ENCODE results near the gene DNAJB9. TPM values are rescaled to one million over a fixed set of nuclear protein-coding genes. Genes with fewer than 3 reads are reported as not detected.

The DNAJB9 gene
- total and polyA plus RNA-seq, 2 of the 8 experiments (the other 6 are each of a cell fraction or from before 2014, with no cell fraction given): 1.8 to 9.7 TPM

DNA sequence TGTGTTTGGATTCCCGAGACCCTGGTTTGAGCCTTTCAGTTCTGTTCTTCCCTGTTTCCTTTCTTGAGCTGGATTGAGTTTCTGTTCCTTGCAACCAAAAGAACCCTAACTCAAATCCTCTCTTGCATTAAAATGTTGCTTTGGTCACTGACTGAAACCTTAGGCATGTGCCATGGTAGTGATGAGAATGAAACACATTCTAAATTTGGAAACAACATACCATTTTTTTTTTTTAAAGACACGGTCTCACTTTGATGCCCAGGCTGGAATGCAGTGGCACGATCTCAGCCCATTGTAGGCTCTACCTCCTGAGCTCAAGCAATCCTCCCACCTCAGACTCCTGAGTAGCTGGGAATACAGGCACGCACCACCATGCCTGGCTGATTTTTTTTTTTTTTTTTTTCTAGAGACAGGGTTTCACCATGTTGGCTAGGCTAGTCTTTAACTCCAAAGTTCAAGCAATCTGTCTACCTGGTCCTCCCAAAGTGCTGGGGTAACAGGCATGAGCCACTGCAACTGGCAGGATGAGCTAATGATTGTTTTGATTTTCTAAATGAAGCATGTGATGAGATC lies 8.5 kb upstream of the DNAJB9 start (continued):
- TF ChIP-seq, protein P1, sequence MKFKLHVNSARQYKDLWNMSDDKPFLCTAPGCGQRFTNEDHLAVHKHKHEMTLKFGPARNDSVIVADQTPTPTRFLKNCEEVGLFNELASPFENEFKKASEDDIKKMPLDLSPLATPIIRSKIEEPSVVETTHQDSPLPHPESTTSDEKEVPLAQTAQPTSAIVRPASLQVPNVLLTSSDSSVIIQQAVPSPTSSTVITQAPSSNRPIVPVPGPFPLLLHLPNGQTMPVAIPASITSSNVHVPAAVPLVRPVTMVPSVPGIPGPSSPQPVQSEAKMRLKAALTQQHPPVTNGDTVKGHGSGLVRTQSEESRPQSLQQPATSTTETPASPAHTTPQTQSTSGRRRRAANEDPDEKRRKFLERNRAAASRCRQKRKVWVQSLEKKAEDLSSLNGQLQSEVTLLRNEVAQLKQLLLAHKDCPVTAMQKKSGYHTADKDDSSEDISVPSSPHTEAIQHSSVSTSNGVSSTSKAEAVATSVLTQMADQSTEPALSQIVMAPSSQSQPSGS (IDR thresholded peaks at IDR 0.05; ENCODE audit: low read length): no peak
- TF ChIP-seq RBBP5 (IDR thresholded peaks at IDR 0.05; ENCODE audit: borderline replicate concordance, low read depth, low read length): no peak
- no peak for TF ChIP-seq NANOG (IDR thresholded peaks at IDR 0.05; ENCODE audit: insufficient read depth, low read depth, low read length, poor library complexity, severe bottlenecking)
- TF ChIP-seq JUN (IDR thresholded peaks at IDR 0.05; ENCODE audit: low read depth, low read length): no peak
- TF ChIP-seq TAF1 (IDR thresholded peaks at IDR 0.05; ENCODE audit: low read depth, low read length): no peak
- no peak for TF ChIP-seq NRF1 (IDR thresholded peaks at IDR 0.05; ENCODE audit: low read depth, low read length)
